Measurements from ENCODE around the gene SYNGR2.

DNA sequence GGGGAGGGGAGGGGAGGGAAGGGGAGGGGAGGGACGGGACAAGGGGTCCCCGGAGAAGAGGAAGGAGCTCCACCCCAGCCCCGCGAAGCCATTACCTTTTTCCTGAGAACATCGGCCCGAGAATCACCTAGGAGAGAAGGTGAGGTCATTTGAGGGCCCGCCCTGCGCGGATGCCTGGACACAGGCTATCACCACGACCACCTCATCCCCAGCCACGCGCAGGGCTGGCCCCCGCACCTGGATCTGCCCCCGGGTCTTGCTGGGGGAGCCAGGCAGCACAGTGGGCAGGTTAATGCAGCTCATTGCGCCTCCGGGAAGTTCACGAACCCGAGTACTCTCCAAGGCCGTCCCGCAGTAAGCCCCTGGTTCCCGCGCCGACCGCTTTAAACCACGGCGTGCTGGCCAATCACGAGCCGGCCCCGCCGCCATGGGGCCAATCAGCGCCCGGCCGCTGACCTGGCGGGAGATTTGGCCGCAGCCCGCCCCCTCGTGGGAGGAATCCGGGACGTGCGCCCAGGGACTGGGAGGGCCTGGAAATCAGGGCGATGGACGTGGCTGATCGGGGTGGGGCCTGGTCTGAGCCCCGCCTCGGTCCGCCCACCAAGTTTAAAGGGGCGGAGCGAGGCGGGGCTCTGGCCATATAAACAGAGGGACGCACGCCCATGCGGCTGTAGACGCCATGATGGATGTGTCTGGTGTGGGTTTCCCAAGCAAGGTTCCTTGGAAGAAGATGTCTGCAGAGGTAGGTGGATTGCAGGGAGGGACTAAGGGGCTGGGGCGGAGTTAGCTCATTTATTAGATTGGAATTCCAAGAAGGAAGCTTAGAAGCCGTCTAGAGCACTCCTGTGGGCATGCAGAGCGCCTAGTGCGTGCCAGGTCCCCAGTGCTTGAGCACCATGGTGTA, 18.6 kb downstream of the SYNGR2 start, which contains the start of the genes AFMID and TK1:
- peak; percentile 92 for TF ChIP-seq POLR2AphosphoS5 (IDR thresholded peaks at IDR 0.05; ENCODE audit: borderline replicate concordance, low read depth, low read length)
- no peak for TF ChIP-seq EZH2 (IDR thresholded peaks at IDR 0.05)
